ENCODE measurements around the gene PTN. TPM values are rescaled to one million over a fixed set of nuclear protein-coding genes. Genes with fewer than 3 reads are reported as not detected.
"Not testable (repeated sequence)": the region's sequence is repeated elsewhere in the genome, so short reads cannot be mapped to it uniquely, and the experiment has no call there.

PTN gene
- polyA plus RNA-seq, 3 donors, result not detected

GRCh38 chr7:137266764-137267163 lies 76.8 kb downstream of the PTN start:
- Histone ChIP-seq H3K27me3 (ENCODE audit: control insufficient read depth in 2 of 2, insufficient read depth in 2 of 2, low read length in 2 of 2) (no peaks in the 10 kb centered on the region), H3K79me2 (ENCODE audit: insufficient read depth, low read length) (no peaks in the 10 kb centered on the region), H3K4me1 (ENCODE audit: control insufficient read depth in 1 of 2, insufficient read depth in 2 of 2, low read length in 2 of 2) (no peaks in the 10 kb centered on the region), H3K4me2 (replicated peaks; ENCODE audit: extremely low read depth, low read length, poor library complexity, severe bottlenecking) (no peak overlapping the region), H3K9ac (ENCODE audit: insufficient read depth, low read length, poor library complexity, severe bottlenecking) (no peak overlapping the region), H3K4me3 (replicated peaks in 1 of 3; ENCODE audit: low read depth in 2 of 3, low read length in 3 of 3) (no peak overlapping the region), H2AFZ (ENCODE audit: insufficient read depth, low read depth, low read length, poor library complexity, severe bottlenecking) (no peak overlapping the region), H4K20me1 (ENCODE audit: insufficient read depth, low read length) (no peaks in the 10 kb centered on the region), H3K27ac (ENCODE audit: low read depth in 1 of 2, low read length in 2 of 2) (no peak overlapping the region), H3K36me3 (replicated peaks in 1 of 2; ENCODE audit: control insufficient read depth in 1 of 2, insufficient read depth in 2 of 2, low read length in 2 of 2) (no peaks in the 10 kb centered on the region), H3K9me3 (replicated peaks in 1 of 2; ENCODE audit: control insufficient read depth in 1 of 2, insufficient read depth in 1 of 2, low read length in 2 of 2) (peaks cover 4 to 24% of the 10 kb centered on the region in 2 donors)
- TF ChIP-seq CTCF (IDR thresholded peaks at IDR 0.05), result no peak
- Mint-ChIP-seq H3K9me3 (peaks cover 5 to 19% (median 11%) of the 10 kb centered on the region in 7 donors), H3K4me1 (no peaks in the 10 kb centered on the region), H3K27ac (no peak overlapping the region), H3K4me3 (no peak overlapping the region), H3K36me3 (no peaks in the 10 kb centered on the region), H3K27me3 (ENCODE audit: low read depth in 3 of 3) (peaks cover 0 to 3% (median 0%) of the 10 kb centered on the region in 3 donors)
- no CpG with 5 or more reads among the region's 4 CpGs for WGBS (ENCODE audit: insufficient coverage)
- no peak for DNase-seq
- intact Hi-C loops (cut with micrococcal nuclease), result no loop called here

DNA sequence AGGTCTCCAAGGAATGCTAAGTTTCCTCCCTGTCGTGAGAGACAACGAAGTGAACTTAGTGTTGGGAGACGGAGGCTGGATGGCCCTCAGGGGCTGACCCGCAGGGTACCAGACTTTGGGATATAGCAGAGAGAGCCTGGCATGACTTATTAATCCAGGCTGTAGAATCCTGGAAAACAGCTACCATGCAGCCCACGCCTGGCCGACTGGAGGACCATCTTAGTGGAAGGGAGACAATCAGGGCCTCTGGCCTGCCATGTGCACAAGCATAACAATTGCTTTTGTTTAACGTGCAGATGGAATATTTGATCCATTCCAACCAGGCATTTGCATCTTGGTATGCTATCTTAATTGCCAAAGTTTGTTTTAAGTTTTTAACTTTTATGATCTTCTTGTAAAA lies 78.1 kb downstream of the PTN start:
- peaks cover 4 to 24% of the 10 kb centered on the region in 2 donors for H3K9me3 ChIP-seq (replicated peaks in 1 of 2; ENCODE audit: control insufficient read depth in 1 of 2, insufficient read depth in 1 of 2, low read length in 2 of 2)
- H3K4me1 ChIP-seq (ENCODE audit: control insufficient read depth in 1 of 2, insufficient read depth in 2 of 2, low read length in 2 of 2); H3K9ac ChIP-seq (ENCODE audit: insufficient read depth, low read length, poor library complexity, severe bottlenecking); H3K4me3 ChIP-seq (replicated peaks in 1 of 3; ENCODE audit: low read depth in 2 of 3, low read length in 3 of 3); H3K36me3 ChIP-seq (replicated peaks in 1 of 2; ENCODE audit: control insufficient read depth in 1 of 2, insufficient read depth in 2 of 2, low read length in 2 of 2); H3K4me1 Mint-ChIP-seq; H3K27ac Mint-ChIP-seq; H2AFZ ChIP-seq (ENCODE audit: insufficient read depth, low read depth, low read length, poor library complexity, severe bottlenecking); H3K27ac ChIP-seq (ENCODE audit: low read depth in 1 of 2, low read length in 2 of 2); H3K27me3 ChIP-seq (ENCODE audit: control insufficient read depth in 2 of 2, insufficient read depth in 2 of 2, low read length in 2 of 2); H3K36me3 Mint-ChIP-seq; DNase-seq; H3K79me2 ChIP-seq (ENCODE audit: insufficient read depth, low read length); H3K4me2 ChIP-seq (replicated peaks; ENCODE audit: extremely low read depth, low read length, poor library complexity, severe bottlenecking); H3K4me3 Mint-ChIP-seq; H3K27me3 Mint-ChIP-seq (ENCODE audit: low read depth in 3 of 3); H4K20me1 ChIP-seq (ENCODE audit: insufficient read depth, low read length); intact Hi-C loops (cut with micrococcal nuclease): not testable (repeated sequence)
- WGBS (ENCODE audit: insufficient coverage), result 98% methylated on average over 7 of the region's 7 CpGs
- H3K9me3 Mint-ChIP-seq, result peaks cover 6 to 19% (median 11%) of the 10 kb centered on the region in 7 donors

Measured in CD14-positive monocyte (primary cell).